GM19099 (cell line): ENCODE measurements around the gene GPRC5C.

ENCODE experiments used
- POLR2A ChIP-seq: IDR thresholded peaks from 3 replicates; pipeline ENCODE4 v1.6.1; 2011; ENCODE audit warnings: low read depth; ENCODE audit not compliant: insufficient read length; ENCODE audit errors: extremely low read depth

GPRC5C gene

DNA sequence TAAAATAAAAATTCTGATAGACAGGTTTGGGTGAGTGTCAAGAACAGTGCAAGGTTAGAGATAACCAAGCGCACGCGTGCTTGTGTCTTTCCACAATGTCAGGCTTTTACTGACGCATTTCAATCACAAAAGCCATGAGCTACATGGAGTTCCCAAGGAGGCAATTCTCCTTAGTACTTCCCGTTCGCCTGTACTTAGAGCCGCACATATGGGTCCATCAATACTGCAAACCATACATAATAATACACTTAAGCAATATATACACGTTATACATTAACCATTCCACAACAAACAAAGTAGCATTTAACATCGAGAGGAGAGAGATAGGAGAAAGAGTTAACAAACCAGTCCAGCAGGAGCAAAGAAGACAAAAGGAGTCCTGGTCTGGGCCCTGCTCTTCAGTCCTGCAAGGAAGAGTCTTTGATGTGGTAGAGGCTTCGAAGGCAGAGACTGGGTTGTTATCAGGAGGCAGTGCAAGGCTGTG is 11.9 kb upstream of the GPRC5C start:
- TF ChIP-seq POLR2A, result no peak

DNA sequence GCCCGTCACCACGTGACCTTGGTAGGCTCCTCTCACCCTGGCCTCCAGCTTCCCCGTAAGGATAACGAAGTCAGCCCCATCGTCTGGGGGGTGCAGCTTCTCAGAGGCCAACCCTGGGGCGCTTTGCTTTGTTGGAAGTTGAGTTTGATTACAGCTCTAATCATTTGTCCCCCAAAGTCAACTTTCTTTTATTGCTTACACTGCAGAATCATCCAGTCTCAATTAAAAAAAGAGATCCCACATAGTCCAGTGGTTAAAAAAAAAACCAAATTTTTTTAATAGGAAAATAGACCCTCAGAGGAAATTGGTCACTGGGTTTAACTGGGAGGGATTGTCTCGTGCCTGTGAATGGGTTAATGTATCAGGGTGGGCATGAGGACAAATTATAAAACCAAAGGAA is 7.8 kb upstream of the GPRC5C start:
- no peak for TF ChIP-seq POLR2A

DNA sequence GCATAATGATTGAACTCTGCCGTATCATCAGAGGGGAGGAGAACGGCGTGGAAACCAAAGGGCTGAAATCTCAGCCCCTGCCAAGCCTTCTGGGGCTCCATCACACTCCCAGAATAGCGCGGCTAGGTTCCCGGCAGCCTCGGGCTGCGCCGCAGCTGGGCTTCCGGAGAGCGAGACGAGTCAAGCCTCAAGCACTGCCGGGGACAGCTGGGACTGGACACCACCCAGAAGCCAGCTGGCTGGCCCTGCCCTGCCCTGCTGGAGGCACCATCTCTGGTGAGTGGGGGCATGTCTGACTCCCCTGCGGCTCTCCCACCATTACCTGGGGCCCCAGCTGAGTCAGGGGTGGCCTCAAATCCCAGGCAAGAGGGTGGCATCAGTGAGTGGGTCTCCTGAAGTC is 7.2 kb upstream of the GPRC5C start:
- TF ChIP-seq POLR2A, result no peak

DNA sequence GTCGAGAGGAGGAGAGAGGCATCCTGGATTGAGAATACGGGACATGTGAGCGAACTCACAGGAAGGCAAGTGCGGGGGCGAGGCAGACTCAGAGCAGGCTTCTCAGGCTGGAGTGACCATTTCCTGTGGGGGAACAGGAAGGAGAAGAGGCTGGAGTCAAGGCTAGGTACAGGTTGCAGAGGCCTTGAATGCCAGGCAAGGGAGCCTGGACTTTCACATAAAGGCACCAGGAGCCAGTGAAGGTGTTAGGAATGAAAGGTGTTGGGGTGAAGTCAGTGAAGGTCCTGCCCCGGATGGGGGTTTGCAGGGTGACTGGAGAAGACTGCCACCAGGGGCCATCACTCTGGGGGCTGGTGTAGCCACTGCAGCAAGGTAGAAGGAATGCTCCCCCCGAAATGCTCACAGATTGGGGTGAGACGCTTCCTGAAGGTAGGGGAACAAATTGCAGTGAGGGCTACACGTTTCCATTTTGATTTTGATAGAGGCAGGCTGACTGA is 5.3 kb upstream of the GPRC5C start:
- TF ChIP-seq POLR2A, result no peak

DNA sequence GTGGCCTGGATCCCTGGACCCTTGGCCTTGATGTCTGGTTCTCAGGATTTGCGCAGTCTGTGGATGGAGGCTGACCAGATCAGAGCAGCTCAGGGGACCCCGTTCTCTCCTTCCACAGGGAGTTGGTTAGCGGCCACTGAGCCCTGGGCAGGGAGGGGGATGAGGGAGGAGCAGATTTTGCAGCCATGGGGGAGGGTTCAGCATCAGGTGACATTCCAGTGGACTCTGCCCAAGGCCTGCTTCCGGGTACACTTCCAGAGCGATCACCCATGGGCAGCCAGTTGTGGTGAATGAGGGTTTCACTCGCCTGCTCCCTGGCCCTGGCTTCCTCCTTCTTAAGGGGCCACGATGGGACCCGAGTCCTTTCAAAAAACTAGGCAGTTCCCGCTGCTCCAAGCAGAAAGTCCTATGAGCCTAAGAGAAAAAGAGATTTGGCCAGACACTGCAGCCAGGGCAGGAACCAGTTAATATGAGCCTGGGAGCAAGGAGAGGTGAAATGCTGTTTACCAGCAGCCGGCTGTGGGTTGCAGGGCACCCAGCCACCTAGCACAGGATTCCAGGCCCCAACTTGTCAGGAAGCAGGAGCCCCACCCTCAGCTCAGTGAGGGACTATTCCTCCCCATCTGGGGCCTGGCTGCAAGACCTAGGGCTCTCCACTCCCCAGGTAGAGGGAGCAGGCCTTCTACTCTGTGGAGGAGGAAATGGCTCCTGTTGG is 4.7 kb upstream of the GPRC5C start:
- TF ChIP-seq POLR2A, result no peak

DNA sequence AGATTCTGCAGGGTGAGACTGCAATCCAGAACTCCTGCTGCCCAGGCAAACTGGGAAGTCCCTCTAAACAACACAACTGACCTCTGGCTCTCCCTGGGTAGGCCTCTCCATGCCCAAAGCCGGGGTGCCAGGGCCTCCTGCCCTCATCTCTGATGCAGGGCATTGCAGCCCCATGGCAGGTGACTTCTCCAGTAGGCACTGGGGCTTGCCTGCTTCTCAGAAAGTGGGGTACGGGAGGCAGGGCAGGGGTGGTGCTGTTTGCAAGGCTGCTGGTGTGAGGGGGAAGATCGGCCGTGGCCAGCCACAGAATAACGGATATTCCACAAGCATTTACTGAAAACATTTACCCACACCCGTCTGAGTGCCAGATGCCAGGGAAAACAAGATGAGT is 4.1 kb upstream of the GPRC5C start:
- no peak for TF ChIP-seq POLR2A

GRCh38 chr17:74429604-74430384 is 2.1 kb upstream of the GPRC5C start:
- no peak for TF ChIP-seq POLR2A

- no peak for TF ChIP-seq POLR2A
These were observed 1.5 kb upstream of the GPRC5C start for GRCh38 chr17:74430385-74430705.

GRCh38 chr17:74430706-74431567 is 951 bp upstream of the GPRC5C start:
- no peak for TF ChIP-seq POLR2A

DNA sequence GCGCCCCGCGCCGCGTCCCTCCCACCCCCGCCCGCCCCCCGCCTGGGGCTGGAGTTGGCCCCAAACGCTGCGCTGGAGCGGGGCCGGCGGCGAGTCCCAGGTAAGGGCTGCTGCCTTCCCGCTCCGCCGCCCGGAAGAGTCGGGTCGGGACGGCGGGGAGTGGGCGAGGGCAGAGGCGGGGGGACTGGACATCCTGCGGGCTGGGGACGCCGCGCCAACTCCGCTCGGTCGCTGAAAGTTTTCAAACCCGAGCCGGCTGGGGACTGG is 469 bp downstream of the GPRC5C start:
- TF ChIP-seq POLR2A, result no peak

DNA sequence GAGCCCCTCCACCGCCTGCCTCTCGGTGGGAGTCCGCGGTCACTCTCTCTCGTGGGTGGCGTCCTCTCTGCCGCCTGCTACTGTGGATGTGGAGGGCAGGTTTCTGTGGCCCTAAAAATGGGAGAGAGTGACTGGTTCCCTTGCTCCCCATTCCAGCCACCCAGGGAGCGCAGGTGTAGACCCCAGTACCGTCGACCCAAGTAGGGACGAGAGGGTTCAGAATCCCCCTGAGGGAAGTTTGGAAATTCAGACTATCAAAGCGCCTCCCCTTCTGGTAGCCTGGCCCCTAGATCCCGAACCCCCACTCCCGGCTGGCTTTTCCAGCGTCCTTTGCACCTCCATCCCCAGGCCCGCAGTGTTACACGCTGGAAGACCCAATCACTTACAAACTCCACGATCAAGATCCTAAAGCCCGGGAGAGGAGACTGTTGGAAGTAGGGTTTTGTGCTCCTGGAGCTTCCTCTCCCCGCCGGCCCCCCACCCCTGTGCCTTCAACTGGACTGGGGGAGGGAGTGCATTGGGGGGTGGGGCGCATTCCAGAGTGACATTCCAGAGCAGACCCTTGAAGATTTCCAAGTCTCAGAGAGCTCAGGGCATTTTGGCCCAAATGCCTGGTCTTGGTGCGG is 991 bp downstream of the GPRC5C start:
- TF ChIP-seq POLR2A, result no peak

- no peak for TF ChIP-seq POLR2A
These were observed 1.7 kb downstream of the GPRC5C start for GRCh38 chr17:74433421-74434121.

DNA sequence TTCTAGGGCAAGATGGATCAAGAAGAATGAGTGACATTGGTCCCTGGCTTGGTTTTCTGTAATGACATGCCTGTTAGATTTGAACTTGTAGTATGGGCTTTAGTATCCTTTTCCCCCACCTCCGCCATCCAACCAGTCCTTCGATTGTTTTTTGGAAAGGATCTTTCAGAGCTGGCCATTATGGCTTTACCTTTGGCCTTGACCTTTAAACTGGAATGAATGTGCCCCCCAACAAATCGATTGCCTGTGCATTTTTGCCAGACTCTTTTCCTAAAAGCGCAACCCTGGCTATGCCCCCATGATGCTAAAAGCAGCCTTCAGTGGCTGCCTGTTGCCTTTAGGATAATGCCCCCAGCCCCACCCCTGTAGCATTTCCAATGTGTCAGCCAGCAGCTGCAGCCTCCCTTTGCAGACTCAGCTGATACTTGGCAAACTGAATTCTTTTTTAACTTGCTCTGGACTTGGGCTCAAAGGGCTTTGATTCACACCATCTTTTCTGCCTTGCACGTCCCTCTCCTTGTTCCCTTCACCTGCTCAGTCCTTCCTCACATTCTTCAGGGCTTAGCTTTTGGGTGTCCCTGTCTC is 4.0 kb downstream of the GPRC5C start:
- TF ChIP-seq POLR2A, result no peak

DNA sequence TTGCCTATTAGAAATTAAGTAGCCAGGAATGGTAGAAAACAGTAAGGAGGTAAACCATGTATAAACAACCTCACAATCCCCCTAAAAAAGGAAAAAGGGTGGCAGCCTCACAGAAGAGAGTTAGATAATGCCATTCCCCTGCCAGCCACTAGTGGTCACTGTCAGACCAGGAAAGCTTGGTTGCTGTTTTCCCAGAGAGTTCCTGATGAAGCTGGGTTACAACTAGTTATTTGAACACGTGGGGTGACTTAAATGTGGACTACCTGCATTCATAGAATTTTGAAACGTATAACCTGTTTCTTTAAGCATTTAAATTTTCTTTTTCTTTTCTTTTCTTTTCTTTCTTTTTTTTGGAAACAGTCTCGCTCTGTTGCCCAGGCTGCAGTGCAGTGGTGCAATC is 5.8 kb downstream of the GPRC5C start:
- no peak for TF ChIP-seq POLR2A
